GM18511 (cell line): ENCODE measurements around the gene CNN2.

ENCODE experiments used
- ATAC-seq: cut with Tn5 transposase; IDR thresholded peaks from one replicate; pipeline ENCODE4 v1.9.1; 2021; ENCODE audit warnings: mild to moderate bottlenecking, moderate library complexity; ENCODE audit not compliant: unreplicated experiment

The CNN2 gene

GRCh38 chr19:1080360-1081161 is 54.2 kb downstream of the CNN2 start:
- ATAC-seq: no peak

GRCh38 chr19:1081301-1082164 is 55.1 kb downstream of the CNN2 start:
- ATAC-seq: no peak

- ATAC-seq: no peak
Measured at GRCh38 chr19:1082165-1082927, 55.9 kb downstream of the CNN2 start.

GRCh38 chr19:1082928-1083816 is 56.8 kb downstream of the CNN2 start:
- ATAC-seq: no peak

- no peak for ATAC-seq
Measured at GRCh38 chr19:1084024-1084868, 57.8 kb downstream of the CNN2 start.

GRCh38 chr19:1085053-1085658 is 58.7 kb downstream of the CNN2 start:
- ATAC-seq: no peak

- no peak for ATAC-seq
Measured at GRCh38 chr19:1085676-1086442, 59.5 kb downstream of the CNN2 start.

- ATAC-seq: no peak
Measured at GRCh38 chr19:1086613-1087012, 60.2 kb downstream of the CNN2 start.

- no peak for ATAC-seq
Measured at GRCh38 chr19:1087813-1088415, 61.5 kb downstream of the CNN2 start.

GRCh38 chr19:1088416-1089010 is 62.1 kb downstream of the CNN2 start:
- no peak for ATAC-seq
